ENCODE results near the gene GTF3A.
"Not testable (repeated sequence)": the region's sequence is repeated elsewhere in the genome, so short reads cannot be mapped to it uniquely, and the experiment has no call there.

The GTF3A gene

GRCh38 chr13:27424246-27425157, at the start of gene GTF3A:
Gene GTF3A (plus strand): TSS chr13:27424619.
- DNase-seq = peak; percentile 95

GRCh38 chr13:27374650-27375049, 49.8 kb upstream of the GTF3A start:
- DNase-seq = peak; percentile 64

- DNase-seq = peak; percentile 79
Measured at GRCh38 chr13:27375686-27376326, 48.6 kb upstream of the GTF3A start.

- no peak for DNase-seq
Measured at GRCh38 chr13:27379126-27379525, 45.3 kb upstream of the GTF3A start.

GRCh38 chr13:27379694-27380641, 44.5 kb upstream of the GTF3A start:
- DNase-seq = peak; percentile 78

GRCh38 chr13:27381601-27382000, 42.8 kb upstream of the GTF3A start:
- DNase-seq = no peak

GRCh38 chr13:27383104-27383921, 41.1 kb upstream of the GTF3A start:
- no peak for DNase-seq

GRCh38 chr13:27384285-27384684, 40.1 kb upstream of the GTF3A start:
- no peak for DNase-seq

- DNase-seq = no peak
Measured at GRCh38 chr13:27388241-27388640, 36.2 kb upstream of the GTF3A start.

GRCh38 chr13:27389891-27390290, 34.5 kb upstream of the GTF3A start:
- no peak for DNase-seq

- no peak for DNase-seq
Measured at GRCh38 chr13:27391471-27391870, 32.9 kb upstream of the GTF3A start.

- no peak for DNase-seq
Measured at GRCh38 chr13:27393101-27393500, 31.3 kb upstream of the GTF3A start.

GRCh38 chr13:27395007-27395510, 29.4 kb upstream of the GTF3A start:
- no peak for DNase-seq

- DNase-seq = no peak
Measured at GRCh38 chr13:27396252-27396846, 28.1 kb upstream of the GTF3A start.

- DNase-seq = no peak
Measured at GRCh38 chr13:27398360-27398759, 26.1 kb upstream of the GTF3A start.

- DNase-seq = not testable (repeated sequence)
Measured at GRCh38 chr13:27400405-27400804, 24.0 kb upstream of the GTF3A start.

- no peak for DNase-seq
Measured at GRCh38 chr13:27401210-27401609, 23.2 kb upstream of the GTF3A start.

- no peak for DNase-seq
Measured at GRCh38 chr13:27403203-27403678, 21.2 kb upstream of the GTF3A start.

- no peak for DNase-seq
Measured at GRCh38 chr13:27403727-27404385, 20.6 kb upstream of the GTF3A start.

GRCh38 chr13:27404680-27405079, 19.7 kb upstream of the GTF3A start:
- DNase-seq = no peak
